SU-DHL-6 (cell line): ENCODE data around the gene PCDHGB1.
"Not testable (repeated sequence)": the region's sequence is repeated elsewhere in the genome, so short reads cannot be mapped to it uniquely, and the experiment has no call there.

Source experiments
- H2AFZ ChIP-seq: fragments of 200-600 bp; sonication (generic); 2 replicates; pipeline ENCODE4 v1.6.1; 2014; ENCODE audit warnings: low read depth, mild to moderate bottlenecking, moderate library complexity, mixed read lengths, antibody characterized with exemption, low read length; ENCODE audit not compliant: severe bottlenecking
- H3F3A ChIP-seq: fragments of 200-600 bp; shearing (Covaris generic); 2 replicates; pipeline ENCODE4 v1.6.0; 2016; ENCODE audit warnings: antibody characterized with exemption, mild to moderate bottlenecking; ENCODE audit not compliant: insufficient read depth
- H3K27ac ChIP-seq: fragments of 200-600 bp; sonication (generic); 2 replicates; pipeline ENCODE4 v1.5.1; 2016; ENCODE audit warnings: low read depth, mild to moderate bottlenecking, low read length, moderate library complexity, mixed read lengths
- H3K27me3 ChIP-seq: fragments of 200-600 bp; sonication (generic), shearing (Covaris generic); 2 replicates; pipeline ENCODE4 v1.6.0; 2014; ENCODE audit warnings: mild to moderate bottlenecking, low read length
- H3K36me3 ChIP-seq: fragments of 200-600 bp; sonication (generic); 2 replicates; pipeline ENCODE4 v1.6.1; 2014; ENCODE audit warnings: mild to moderate bottlenecking, low read length, mixed read lengths
- H3K4me2 ChIP-seq: fragments of 300-600, 200-600 bp; shearing (Covaris generic), sonication (generic); 2 replicates; pipeline ENCODE4 v1.6.0; 2014; ENCODE audit warnings: low read length, low read depth, mild to moderate bottlenecking; ENCODE audit not compliant: poor library complexity, severe bottlenecking
- H3K4me3 ChIP-seq: fragments of 200-600 bp; sonication (generic); 2 replicates; pipeline ENCODE4 v1.5.1; 2014; ENCODE audit warnings: antibody characterized with exemption, low read length, mild to moderate bottlenecking, mixed read lengths; ENCODE audit not compliant: insufficient read depth, poor library complexity, severe bottlenecking
- H3K79me2 ChIP-seq: fragments of 200-600 bp; sonication (generic); 2 replicates; pipeline ENCODE4 v1.6.1; 2014; ENCODE audit warnings: mild to moderate bottlenecking, low read length, moderate library complexity; ENCODE audit not compliant: insufficient read depth
- H3K9ac ChIP-seq: fragments of 200-600 bp; sonication (generic); 2 replicates; pipeline ENCODE4 v1.7.0; 2014; ENCODE audit warnings: mild to moderate bottlenecking, low read length
- H3K9me2 ChIP-seq: fragments of 200-600 bp; sonication (generic); replicated peaks from 2 replicates; pipeline ENCODE4 v1.6.1; 2014; ENCODE audit warnings: low read length; ENCODE audit not compliant: insufficient read depth
- H3K9me3 ChIP-seq: fragments of 200-600 bp; sonication (generic); 2 replicates; pipeline ENCODE4 v1.6.1; 2014; ENCODE audit warnings: low read length, mixed read lengths; ENCODE audit not compliant: insufficient read depth
- H4K20me1 ChIP-seq: fragments of 200-600 bp; sonication (generic); 2 replicates; pipeline ENCODE4 v1.6.1; 2014; ENCODE audit warnings: low read depth, mild to moderate bottlenecking, antibody characterized with exemption, low read length, moderate library complexity, mixed read lengths
- EZH2phosphoT487 ChIP-seq: fragments of 200-600 bp; sonication (generic), shearing (Covaris generic); conservative IDR thresholded peaks from 2 replicates; pipeline ENCODE4 v1.6.1; 2018; ENCODE audit warnings: mild to moderate bottlenecking, antibody characterized with exemption, low read length, moderate library complexity, mixed read lengths
- TF ChIP-seq, protein P1 (sequence below): fragments of 200-600 bp; sonication (generic); IDR thresholded peaks from one replicate; pipeline ENCODE4 v1.5.1; 2017; ENCODE audit warnings: antibody characterized with exemption, mild to moderate bottlenecking, low read length, moderate library complexity; ENCODE audit not compliant: insufficient read depth, poor library complexity, severe bottlenecking

Gene PCDHGB1

DNA sequence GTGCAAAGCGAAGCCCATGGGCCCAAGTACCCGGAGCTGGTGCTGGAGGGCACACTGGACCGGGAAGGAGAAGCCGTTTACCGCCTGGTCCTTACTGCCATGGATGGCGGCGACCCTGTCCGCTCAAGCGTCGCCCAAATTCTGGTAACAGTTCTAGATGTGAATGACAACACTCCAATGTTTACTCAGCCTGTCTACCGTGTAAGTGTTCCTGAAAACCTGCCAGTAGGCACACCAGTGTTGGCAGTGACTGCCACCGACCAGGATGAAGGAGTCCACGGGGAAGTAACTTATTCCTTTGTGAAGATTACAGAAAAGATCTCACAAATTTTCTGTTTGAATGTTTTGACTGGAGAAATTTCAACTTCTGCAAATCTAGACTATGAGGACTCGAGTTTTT, 24.7 kb downstream of the PCDHGB1 start:
- Histone ChIP-seq H3K79me2 (peaks cover 7% of the 10 kb centered on the region; the same call in 1 of the 2 replicates), H2AFZ (no peak overlapping the region), H3K9me3 (peaks cover 58% of the 10 kb centered on the region; the same call in 1 of the 2 replicates)

DNA sequence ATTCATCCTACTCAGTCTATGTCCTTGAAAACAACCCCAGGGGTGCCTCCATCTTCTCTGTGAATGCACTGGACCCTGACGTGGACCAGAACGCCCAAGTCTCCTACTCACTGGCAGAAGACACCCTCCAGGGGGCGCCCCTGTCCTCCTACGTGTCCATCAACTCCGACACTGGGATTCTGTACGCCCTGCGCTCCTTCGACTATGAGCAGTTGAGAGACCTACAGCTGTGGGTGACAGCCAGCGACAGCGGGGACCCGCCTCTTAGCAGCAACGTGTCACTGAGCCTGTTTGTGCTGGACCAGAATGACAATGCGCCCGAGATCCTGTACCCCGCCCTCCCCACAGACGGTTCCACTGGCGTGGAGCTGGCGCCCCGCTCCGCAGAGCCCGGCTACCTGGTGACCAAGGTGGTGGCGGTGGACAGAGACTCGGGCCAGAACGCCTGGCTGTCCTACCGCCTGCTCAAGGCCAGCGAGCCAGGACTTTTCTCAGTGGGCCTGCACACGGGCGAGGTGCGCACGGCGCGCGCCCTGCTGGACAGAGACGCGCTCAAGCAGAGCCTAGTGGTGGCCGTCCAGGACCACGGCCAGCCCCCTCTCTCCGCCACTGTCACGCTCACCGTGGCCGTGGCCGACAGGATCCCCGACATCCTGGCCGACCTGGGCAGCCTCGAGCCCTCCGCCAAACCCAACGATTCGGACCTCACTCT, 25.7 kb downstream of the PCDHGB1 start:
- not testable (repeated sequence) for H3K79me2 ChIP-seq, H3K4me2 ChIP-seq, H3K27me3 ChIP-seq, H3K9me2 ChIP-seq, H3K4me3 ChIP-seq, H3K27ac ChIP-seq, H3K9ac ChIP-seq, H2AFZ ChIP-seq, H3F3A ChIP-seq, H4K20me1 ChIP-seq
- peaks cover 19% of the 10 kb centered on the region for H3K36me3 ChIP-seq
- H3K9me3 ChIP-seq = peaks cover 53% of the 10 kb centered on the region; the same call in 1 of the 2 replicates

More for the DNA sequence above, 24.7 kb downstream of the PCDHGB1 start:
- Histone ChIP-seq H4K20me1 (no peaks in the 10 kb centered on the region), H3K27me3 (no peaks in the 10 kb centered on the region), H3K27ac (no peak overlapping the region), H3F3A (no peaks in the 10 kb centered on the region), H3K9ac (no peak overlapping the region), H3K4me2 (no peak overlapping the region), H3K9me2 (no peaks in the 10 kb centered on the region), H3K36me3 (peaks cover 23% of the 10 kb centered on the region), H3K4me3 (no peak overlapping the region)
- TF ChIP-seq, protein P1, sequence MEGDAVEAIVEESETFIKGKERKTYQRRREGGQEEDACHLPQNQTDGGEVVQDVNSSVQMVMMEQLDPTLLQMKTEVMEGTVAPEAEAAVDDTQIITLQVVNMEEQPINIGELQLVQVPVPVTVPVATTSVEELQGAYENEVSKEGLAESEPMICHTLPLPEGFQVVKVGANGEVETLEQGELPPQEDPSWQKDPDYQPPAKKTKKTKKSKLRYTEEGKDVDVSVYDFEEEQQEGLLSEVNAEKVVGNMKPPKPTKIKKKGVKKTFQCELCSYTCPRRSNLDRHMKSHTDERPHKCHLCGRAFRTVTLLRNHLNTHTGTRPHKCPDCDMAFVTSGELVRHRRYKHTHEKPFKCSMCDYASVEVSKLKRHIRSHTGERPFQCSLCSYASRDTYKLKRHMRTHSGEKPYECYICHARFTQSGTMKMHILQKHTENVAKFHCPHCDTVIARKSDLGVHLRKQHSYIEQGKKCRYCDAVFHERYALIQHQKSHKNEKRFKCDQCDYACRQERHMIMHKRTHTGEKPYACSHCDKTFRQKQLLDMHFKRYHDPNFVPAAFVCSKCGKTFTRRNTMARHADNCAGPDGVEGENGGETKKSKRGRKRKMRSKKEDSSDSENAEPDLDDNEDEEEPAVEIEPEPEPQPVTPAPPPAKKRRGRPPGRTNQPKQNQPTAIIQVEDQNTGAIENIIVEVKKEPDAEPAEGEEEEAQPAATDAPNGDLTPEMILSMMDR = no peak
- no peak for TF ChIP-seq EZH2phosphoT487

DNA sequence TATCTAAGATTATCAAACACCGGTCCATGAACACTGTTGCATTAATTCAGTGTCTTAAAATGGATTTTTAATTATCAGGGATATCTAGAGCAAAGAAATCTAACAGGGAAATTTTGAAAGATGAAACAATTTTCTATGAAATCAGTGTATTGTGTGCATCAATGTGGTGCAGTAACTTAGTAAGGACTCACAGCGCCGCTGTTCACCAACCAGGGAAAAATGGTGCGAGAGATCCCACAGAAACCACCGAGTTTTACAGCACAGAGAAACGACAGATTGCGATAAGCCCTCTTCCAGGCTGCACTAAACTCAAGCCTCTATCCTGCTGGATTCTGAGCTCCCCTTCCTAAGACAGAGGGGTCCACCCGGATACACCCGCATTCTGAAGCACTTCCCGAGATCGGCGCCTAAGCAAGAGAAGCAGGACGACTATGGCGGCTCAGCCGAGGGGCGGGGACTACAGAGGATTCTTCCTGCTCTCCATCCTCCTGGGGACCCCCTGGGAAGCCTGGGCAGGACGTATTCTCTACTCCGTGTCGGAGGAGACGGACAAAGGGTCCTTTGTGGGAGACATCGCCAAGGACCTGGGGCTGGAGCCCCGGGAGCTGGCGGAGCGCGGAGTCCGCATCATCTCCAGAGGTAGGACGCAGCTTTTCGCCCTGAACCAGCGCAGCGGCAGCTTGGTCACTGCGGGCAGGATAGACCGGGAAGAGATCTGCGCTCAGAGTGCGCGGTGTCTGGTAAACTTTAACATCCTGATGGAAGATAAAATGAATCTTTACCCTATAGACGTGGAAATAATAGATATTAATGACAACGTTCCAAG, 32.8 kb downstream of the PCDHGB1 start, which contains the start of gene PCDHGA7:
Gene PCDHGA7 (plus strand): TSS at position 274 of the 826 bp plus-strand sequence. CDS start 158 bp downstream, at position 432.
- Histone ChIP-seq H3K9ac (peak within 1 kb of the TSS; percentile 59), H3K27me3 (no peaks in the 10 kb centered on the region)
- TF ChIP-seq EZH2phosphoT487 = no peak
- TF ChIP-seq, protein P1 = peak; percentile 40

More for the DNA sequence above, 32.8 kb downstream of the PCDHGB1 start, which contains the start of gene PCDHGA7:
- H2AFZ ChIP-seq = peak within 1 kb of the TSS; percentile 55
- H3K4me2 ChIP-seq = peak within 1 kb of the TSS; percentile 54
- no peaks in the 10 kb centered on the region for H3K79me2 ChIP-seq
- peak within 1 kb of the TSS; percentile 55 for H3K4me3 ChIP-seq
- no peaks in the 10 kb centered on the region for H4K20me1 ChIP-seq
- no peaks in the 10 kb centered on the region for H3K9me2 ChIP-seq
- peaks cover 5% of the 10 kb centered on the region; the same call in 1 of the 2 replicates for H3K36me3 ChIP-seq
- no peaks in the 10 kb centered on the region for H3F3A ChIP-seq
- peaks cover 18% of the 10 kb centered on the region; the same call in 1 of the 2 replicates for H3K9me3 ChIP-seq
- H3K27ac ChIP-seq = peak within 1 kb of the TSS; percentile 35
